ENCODE results near the gene RLBP1. TPM values are rescaled to one million over a fixed set of nuclear protein-coding genes. Genes with fewer than 3 reads are reported as not detected.

Gene RLBP1
- total and polyA plus RNA-seq, 2 of the 13 experiments (the other 11 are each of a cell fraction or from before 2014, with no cell fraction given), result 0.07 TPM; not detected in 1

- TF ChIP-seq FUBP1 (CRISPR knock-in tag; IDR thresholded peaks at IDR 0.05; ENCODE audit: borderline replicate concordance) (no peak), ZNF331 (CRISPR knock-in tag; IDR thresholded peaks at IDR 0.05) (no peak), ZMYM3 (CRISPR knock-in tag; IDR thresholded peaks at IDR 0.05) (no peak), SMAD9 (CRISPR knock-in tag; IDR thresholded peaks at IDR 0.05) (no peak), ZNF878 (CRISPR knock-in tag; IDR thresholded peaks at IDR 0.05) (no peak), SRSF1 (optimal IDR thresholded peaks at IDR 0.05; ENCODE audit: low read depth, low read length) (peak; percentile 78), ZNF549 (CRISPR knock-in tag; IDR thresholded peaks at IDR 0.05) (no peak), ZNF687 (CRISPR knock-in tag; IDR thresholded peaks at IDR 0.05) (peak; percentile 52), ZNF772 (CRISPR knock-in tag; IDR thresholded peaks at IDR 0.05) (no peak), GRHL1 (CRISPR knock-in tag; conservative IDR thresholded peaks at IDR 0.05) (no peak), RXRA (CRISPR knock-in tag; IDR thresholded peaks at IDR 0.05) (0 out of 2 replicates have a peak, but pooled peaks have one; percentile 19), ARID5B (CRISPR knock-in tag; IDR thresholded peaks at IDR 0.05) (peak; percentile 19; the same call in 1 of the 2 replicates), SP1 (IDR thresholded peaks at IDR 0.05) (no peak), SP1 (CRISPR knock-in tag; IDR thresholded peaks at IDR 0.05) (no peak), ZNF276 (CRISPR knock-in tag; IDR thresholded peaks at IDR 0.05; ENCODE audit: low read depth) (no peak)
Measured at GRCh38 chr15:89197503-89197971, 23.8 kb downstream of the RLBP1 start (continued).

Data from HepG2 (cell line).